Caco-2 (cell line): ENCODE measurements around the gene SOHLH1. TPM values are rescaled to one million over a fixed set of nuclear protein-coding genes. Genes with fewer than 3 reads are reported as not detected.

Experiments
- BruUV-seq: library from RNA; stranded (reverse); fragments of 400-500 nt; replicated peaks from 2 replicates; lab custom pipeline; 2021; lab: Mats Ljungman, UMichigan
- CTCF ChIA-PET: fragments of 300-600 bp; sonication (Branson Sonifier 250); formaldehyde crosslinking; loops from one replicate; lab custom pipeline; 2022; ENCODE audit warnings: antibody characterized with exemption; lab: Charles Lee
- POLR2A ChIA-PET: fragments of 300-600 bp; sonication (Branson Sonifier 250); formaldehyde crosslinking; loops from one replicate; lab custom pipeline; 2022; ENCODE audit warnings: antibody characterized with exemption; lab: Charles Lee
- DNase-seq, 2 experiments: peaks; one replicate each; pipeline versions ENCODE4 v3.0.0 to v3.0.0-alpha.2; 2020 to 2022
- H3K27me3 ChIP-seq: replicated peaks from 2 replicates; pipeline ENCODE4 v1.6.0; 2011; ENCODE audit warnings: low read length; ENCODE audit not compliant: control insufficient read depth, insufficient read depth
- H3K36me3 ChIP-seq: 2 replicates; pipeline ENCODE4 v1.5.1; 2011; ENCODE audit warnings: low read length; ENCODE audit not compliant: control insufficient read depth, insufficient read depth
- H3K4me1 ChIP-seq: fragments of 250-450 bp; sonication (Bioruptor Pico); 2 replicates; pipeline ENCODE4 v1.5.1; 2020; ENCODE audit warnings: mild to moderate bottlenecking
- H3K4me3 ChIP-seq: 2 replicates; pipeline ENCODE4 v1.5.1; 2011; ENCODE audit warnings: low read depth, mild to moderate bottlenecking, control low read depth, low read length
- H3K9me3 ChIP-seq: fragments of 250-450 bp; sonication (Bioruptor Pico); 2 replicates; pipeline ENCODE4 v1.5.1; 2020; ENCODE audit warnings: mild to moderate bottlenecking, moderate library complexity
- H3K27ac Mint-ChIP-seq: one replicate; pipeline ENCODE4 v1.8.0; 2022; ENCODE audit warnings: mixed read lengths; ENCODE audit not compliant: unreplicated experiment
- H3K27me3 Mint-ChIP-seq: one replicate; pipeline ENCODE4 v1.8.0; 2022; ENCODE audit warnings: mixed read lengths; ENCODE audit not compliant: insufficient read depth, unreplicated experiment
- H3K36me3 Mint-ChIP-seq: one replicate; pipeline ENCODE4 v1.8.0; 2022; ENCODE audit warnings: mild to moderate bottlenecking, mixed read lengths; ENCODE audit not compliant: insufficient read depth, unreplicated experiment
- H3K4me1 Mint-ChIP-seq: one replicate; pipeline ENCODE4 v1.8.0; 2022; ENCODE audit warnings: low read depth, mixed read lengths; ENCODE audit not compliant: unreplicated experiment
- H3K4me3 Mint-ChIP-seq: one replicate; pipeline ENCODE4 v1.8.0; 2022; ENCODE audit warnings: mild to moderate bottlenecking, moderate library complexity, mixed read lengths; ENCODE audit not compliant: unreplicated experiment
- H3K9me3 Mint-ChIP-seq: one replicate; pipeline ENCODE4 v1.8.0; 2022; ENCODE audit warnings: mixed read lengths; ENCODE audit not compliant: unreplicated experiment
- intact Hi-C: fragments of 100-400 bp; cut with micrococcal nuclease; formaldehyde crosslinking; loops from one replicate; pipeline ENCODE4 v1.10.0; 2022; ENCODE audit not compliant: unreplicated experiment
- total RNA-seq: library from RNA; stranded (reverse); gene quantifications from 2 replicates; pipeline ENCODE4 v1.2.3, GENCODE V29; 2022
- TF ChIP-seq, protein P1 (sequence below), 2 experiments: fragments of 200-600 bp in 1 of 2; IDR thresholded peaks; 1 replicate in 1 of 2; 2 replicates in 1 of 2; pipeline versions ENCODE4 v1.5.1 to v1.8.0; 2011 to 2022; ENCODE audit warnings: antibody characterized with exemption in 1 of 2, control low read depth in 1 of 2, inconsistent platforms in 1 of 2, low read depth in 1 of 2, low read length in 1 of 2, mild to moderate bottlenecking in 1 of 2, moderate library complexity in 1 of 2; ENCODE audit not compliant: insufficient read depth in 1 of 2, severe bottlenecking in 1 of 2, unreplicated experiment in 1 of 2

The SOHLH1 gene
- total RNA-seq, 1 experiment from 2014 or later: 44.9 TPM

GRCh38 chr9:135744333-135745070, 45.2 kb upstream of the SOHLH1 start:
- Histone ChIP-seq H3K4me1 (no peaks in the 10 kb centered on the region), H3K36me3 (no peaks in the 10 kb centered on the region), H3K9me3 (no peaks in the 10 kb centered on the region), H3K27me3 (no peaks in the 10 kb centered on the region; the same call in 1 of the 2 replicates), H3K4me3 (no peak overlapping the region)
- Mint-ChIP-seq H3K27me3 (peaks cover 9% of the 10 kb centered on the region), H3K36me3 (no peaks in the 10 kb centered on the region), H3K27ac (no peak overlapping the region), H3K4me3 (no peak overlapping the region), H3K4me1 (no peaks in the 10 kb centered on the region), H3K9me3 (no peaks in the 10 kb centered on the region)
- intact Hi-C loops: no loop called here
- TF ChIP-seq, protein P1, sequence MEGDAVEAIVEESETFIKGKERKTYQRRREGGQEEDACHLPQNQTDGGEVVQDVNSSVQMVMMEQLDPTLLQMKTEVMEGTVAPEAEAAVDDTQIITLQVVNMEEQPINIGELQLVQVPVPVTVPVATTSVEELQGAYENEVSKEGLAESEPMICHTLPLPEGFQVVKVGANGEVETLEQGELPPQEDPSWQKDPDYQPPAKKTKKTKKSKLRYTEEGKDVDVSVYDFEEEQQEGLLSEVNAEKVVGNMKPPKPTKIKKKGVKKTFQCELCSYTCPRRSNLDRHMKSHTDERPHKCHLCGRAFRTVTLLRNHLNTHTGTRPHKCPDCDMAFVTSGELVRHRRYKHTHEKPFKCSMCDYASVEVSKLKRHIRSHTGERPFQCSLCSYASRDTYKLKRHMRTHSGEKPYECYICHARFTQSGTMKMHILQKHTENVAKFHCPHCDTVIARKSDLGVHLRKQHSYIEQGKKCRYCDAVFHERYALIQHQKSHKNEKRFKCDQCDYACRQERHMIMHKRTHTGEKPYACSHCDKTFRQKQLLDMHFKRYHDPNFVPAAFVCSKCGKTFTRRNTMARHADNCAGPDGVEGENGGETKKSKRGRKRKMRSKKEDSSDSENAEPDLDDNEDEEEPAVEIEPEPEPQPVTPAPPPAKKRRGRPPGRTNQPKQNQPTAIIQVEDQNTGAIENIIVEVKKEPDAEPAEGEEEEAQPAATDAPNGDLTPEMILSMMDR (IDR thresholded peaks at IDR 0.05; ENCODE audit: insufficient read depth in 1 of 2, low read depth in 1 of 2, low read length in 1 of 2, severe bottlenecking in 1 of 2, unreplicated experiment in 1 of 2): no peak
- POLR2A ChIA-PET: no interaction called here
- BruUV-seq: no TSS peak
- no peak for DNase-seq
- CTCF ChIA-PET: no interaction called here

DNA sequence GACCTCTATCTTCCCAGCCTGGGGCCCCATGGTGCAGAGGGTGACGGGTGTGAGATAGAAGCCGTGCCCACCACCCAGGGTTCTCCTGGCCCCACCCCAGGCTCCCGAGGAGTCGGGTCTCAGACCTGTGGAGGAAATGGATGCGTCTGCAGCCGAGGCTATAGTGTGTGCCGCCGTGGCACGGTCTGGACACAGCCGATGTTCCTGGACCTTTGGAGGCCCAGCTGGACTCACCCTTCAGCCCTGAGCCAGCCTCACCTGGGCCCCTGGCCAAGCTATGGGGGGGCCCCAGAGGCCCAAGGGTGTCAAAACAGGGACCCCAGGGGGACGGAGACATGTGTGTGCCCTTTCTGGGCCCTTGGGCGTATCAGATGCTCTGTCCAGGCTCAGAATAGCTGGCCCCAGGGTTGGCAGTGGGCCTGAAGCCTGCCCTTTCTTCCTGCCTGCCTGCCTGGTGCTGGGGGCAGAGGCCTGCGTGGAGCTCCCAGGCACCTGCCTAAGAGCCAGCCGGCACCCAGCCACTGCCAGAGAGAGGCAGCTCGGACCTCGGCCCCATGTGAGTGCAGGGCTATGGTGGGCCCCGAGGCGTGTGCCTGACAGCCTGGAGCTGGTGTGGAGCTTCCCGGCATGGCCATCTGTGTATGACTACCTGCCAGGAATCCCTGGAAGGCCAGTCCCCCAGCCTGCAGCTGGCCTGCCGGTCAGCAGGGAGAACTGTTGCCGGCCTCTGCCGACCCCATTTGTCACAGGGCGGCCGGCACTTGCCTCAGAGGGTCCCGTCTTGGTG, 44.5 kb upstream of the SOHLH1 start:
- intact Hi-C loops: no loop called here
- H3K4me3 Mint-ChIP-seq: no peak overlapping the region
- H3K36me3 ChIP-seq: no peaks in the 10 kb centered on the region
- H3K4me1 Mint-ChIP-seq: no peaks in the 10 kb centered on the region
- no peaks in the 10 kb centered on the region for H3K9me3 Mint-ChIP-seq
- no peaks in the 10 kb centered on the region for H3K4me1 ChIP-seq
- POLR2A ChIA-PET: no interaction called here
- H3K4me3 ChIP-seq: no peak overlapping the region
- H3K27ac Mint-ChIP-seq: no peak overlapping the region
- TF ChIP-seq, protein P1 (IDR thresholded peaks at IDR 0.05; ENCODE audit: insufficient read depth in 1 of 2, low read depth in 1 of 2, low read length in 1 of 2, severe bottlenecking in 1 of 2, unreplicated experiment in 1 of 2): no peak
- no peaks in the 10 kb centered on the region for H3K9me3 ChIP-seq
- CTCF ChIA-PET: no interaction called here
- H3K27me3 ChIP-seq: no peaks in the 10 kb centered on the region; the same call in 1 of the 2 replicates
- no peak for DNase-seq
- BruUV-seq: no TSS peak
- no peaks in the 10 kb centered on the region for H3K36me3 Mint-ChIP-seq
- peaks cover 9% of the 10 kb centered on the region for H3K27me3 Mint-ChIP-seq

GRCh38 chr9:135743021-135743420, 43.7 kb upstream of the SOHLH1 start:
- H3K9me3 ChIP-seq: no peaks in the 10 kb centered on the region
- H3K27me3 ChIP-seq: no peaks in the 10 kb centered on the region
- no peaks in the 10 kb centered on the region for H3K4me1 Mint-ChIP-seq
- H3K27me3 Mint-ChIP-seq: peaks cover 9% of the 10 kb centered on the region
- H3K36me3 ChIP-seq: no peaks in the 10 kb centered on the region
- H3K36me3 Mint-ChIP-seq: no peaks in the 10 kb centered on the region
- ChIA-PET CTCF (no interaction called here), POLR2A (no interaction called here)
- H3K4me3 ChIP-seq: no peak overlapping the region
- H3K9me3 Mint-ChIP-seq: no peaks in the 10 kb centered on the region
- H3K4me3 Mint-ChIP-seq: no peak overlapping the region
- no TSS peak for BruUV-seq
- no peak for DNase-seq
- TF ChIP-seq, protein P1 (IDR thresholded peaks at IDR 0.05; ENCODE audit: insufficient read depth in 1 of 2, low read depth in 1 of 2, low read length in 1 of 2, severe bottlenecking in 1 of 2, unreplicated experiment in 1 of 2): no peak
- intact Hi-C loops: no loop called here
- H3K4me1 ChIP-seq: no peaks in the 10 kb centered on the region
- no peak overlapping the region for H3K27ac Mint-ChIP-seq
